Measurements from ENCODE around the gene SPEF1. TPM values are rescaled to one million over a fixed set of nuclear protein-coding genes. Genes with fewer than 3 reads are reported as not detected.

SPEF1 gene
- total RNA-seq, 1 donor from 2014 or later = 0.46 TPM

DNA sequence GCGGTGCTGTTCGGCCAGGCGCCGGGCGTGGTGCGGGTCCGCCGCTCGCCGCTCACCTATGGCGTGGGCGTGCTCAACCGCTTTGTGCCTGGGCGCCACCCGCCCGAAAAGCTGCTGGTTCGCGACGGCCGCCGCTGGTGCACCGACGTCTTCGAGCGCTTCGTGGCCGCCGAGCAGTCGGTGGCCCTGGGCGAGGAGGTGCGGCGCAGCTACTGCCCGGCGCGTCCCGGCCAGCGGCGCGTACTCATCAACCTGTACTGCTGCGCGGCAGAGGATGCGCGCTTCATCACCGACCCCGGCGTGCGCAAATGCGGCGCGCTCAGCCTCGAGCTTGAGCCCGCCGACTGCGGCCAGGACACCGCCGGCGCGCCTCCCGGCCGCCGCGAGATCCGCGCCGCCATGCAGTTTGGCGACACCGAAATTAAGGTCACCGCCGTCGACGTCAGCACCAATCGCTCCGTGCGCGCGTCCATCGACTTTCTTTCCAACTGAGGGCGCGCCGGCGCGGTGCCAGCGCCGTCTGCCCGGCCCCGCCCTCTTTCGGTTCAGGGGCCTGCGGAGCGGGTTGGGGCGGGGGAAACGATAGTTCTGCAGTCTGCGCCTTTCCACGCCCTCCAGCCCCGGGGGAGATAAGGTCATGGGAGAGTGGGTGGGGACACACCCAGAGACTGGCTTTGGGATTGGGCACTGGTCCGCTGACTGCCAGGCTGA is 29.4 kb downstream of the SPEF1 start:
- Histone ChIP-seq H3K27ac (no peak overlapping the region), H3K9me3 (no peaks in the 10 kb centered on the region), H3K27me3 (peaks cover 13% of the 10 kb centered on the region), H3K36me3 (no peaks in the 10 kb centered on the region), H3K4me1 (peaks cover 2% of the 10 kb centered on the region), H3K4me3 (peak overlapping the region; percentile 40)
- ATAC-seq (peak; percentile 71), DNase-seq (peak; percentile 84)
- TF ChIP-seq, protein P1, sequence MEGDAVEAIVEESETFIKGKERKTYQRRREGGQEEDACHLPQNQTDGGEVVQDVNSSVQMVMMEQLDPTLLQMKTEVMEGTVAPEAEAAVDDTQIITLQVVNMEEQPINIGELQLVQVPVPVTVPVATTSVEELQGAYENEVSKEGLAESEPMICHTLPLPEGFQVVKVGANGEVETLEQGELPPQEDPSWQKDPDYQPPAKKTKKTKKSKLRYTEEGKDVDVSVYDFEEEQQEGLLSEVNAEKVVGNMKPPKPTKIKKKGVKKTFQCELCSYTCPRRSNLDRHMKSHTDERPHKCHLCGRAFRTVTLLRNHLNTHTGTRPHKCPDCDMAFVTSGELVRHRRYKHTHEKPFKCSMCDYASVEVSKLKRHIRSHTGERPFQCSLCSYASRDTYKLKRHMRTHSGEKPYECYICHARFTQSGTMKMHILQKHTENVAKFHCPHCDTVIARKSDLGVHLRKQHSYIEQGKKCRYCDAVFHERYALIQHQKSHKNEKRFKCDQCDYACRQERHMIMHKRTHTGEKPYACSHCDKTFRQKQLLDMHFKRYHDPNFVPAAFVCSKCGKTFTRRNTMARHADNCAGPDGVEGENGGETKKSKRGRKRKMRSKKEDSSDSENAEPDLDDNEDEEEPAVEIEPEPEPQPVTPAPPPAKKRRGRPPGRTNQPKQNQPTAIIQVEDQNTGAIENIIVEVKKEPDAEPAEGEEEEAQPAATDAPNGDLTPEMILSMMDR (IDR thresholded peaks at IDR 0.05) = no peak
- intact Hi-C loops (cut with DNase I) = no loop called here

- intact Hi-C loops (cut with DNase I) = no loop called here
- H3K9me3 ChIP-seq = no peaks in the 10 kb centered on the region
- no peak overlapping the region for H3K27ac ChIP-seq
- peak overlapping the region; percentile 40 for H3K4me3 ChIP-seq
- TF ChIP-seq, protein P1 (IDR thresholded peaks at IDR 0.05) = no peak
- DNase-seq = no peak
- ATAC-seq = no peak
- no peaks in the 10 kb centered on the region for H3K36me3 ChIP-seq
- no peaks in the 10 kb centered on the region for H3K4me1 ChIP-seq
- H3K27me3 ChIP-seq = peaks cover 13% of the 10 kb centered on the region
Measured at GRCh38 chr20:3751305-3751674, 30.0 kb downstream of the SPEF1 start.

DNA sequence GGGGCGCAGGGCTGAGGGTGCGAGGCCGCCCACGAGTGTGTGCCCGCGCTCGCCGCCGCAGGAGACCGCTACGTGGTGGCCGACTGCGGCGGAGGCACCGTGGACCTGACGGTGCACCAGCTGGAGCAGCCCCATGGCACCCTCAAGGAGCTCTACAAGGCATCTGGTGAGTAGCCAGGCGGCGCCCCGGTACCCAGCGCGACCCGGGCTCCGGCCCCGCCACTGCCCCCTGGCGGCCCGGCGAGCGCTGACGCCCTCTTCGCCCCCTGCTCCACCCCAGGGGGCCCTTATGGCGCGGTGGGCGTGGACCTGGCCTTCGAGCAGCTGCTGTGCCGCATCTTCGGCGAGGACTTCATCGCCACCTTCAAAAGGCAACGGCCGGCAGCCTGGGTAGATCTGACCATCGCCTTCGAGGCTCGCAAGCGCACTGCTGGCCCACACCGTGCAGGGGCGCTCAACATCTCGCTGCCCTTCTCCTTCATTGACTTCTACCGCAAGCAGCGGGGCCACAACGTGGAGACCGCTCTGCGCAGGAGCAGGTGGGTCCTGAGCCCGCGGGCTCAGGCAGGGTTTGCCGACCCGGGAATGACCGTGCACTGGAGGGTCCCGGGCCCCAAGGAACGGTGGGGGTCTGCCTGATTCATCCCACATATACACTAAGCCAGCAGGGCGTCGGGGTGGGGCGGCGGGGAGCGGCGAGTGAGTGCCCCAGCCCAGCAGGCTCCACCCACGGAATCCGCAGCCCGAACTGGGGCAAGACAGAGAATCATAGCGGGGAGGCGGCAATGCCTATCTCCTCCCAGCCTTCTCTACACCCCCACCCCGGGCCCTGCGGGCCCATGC is 31.3 kb downstream of the SPEF1 start:
- H3K4me3 ChIP-seq = no peak overlapping the region
- TF ChIP-seq, protein P1 (IDR thresholded peaks at IDR 0.05) = peak; percentile 65
- H3K36me3 ChIP-seq = no peaks in the 10 kb centered on the region
- peaks cover 13% of the 10 kb centered on the region for H3K27me3 ChIP-seq
- no peak overlapping the region for H3K27ac ChIP-seq
- DNase-seq (no peak), ATAC-seq (peak; percentile 40)
- no peaks in the 10 kb centered on the region for H3K9me3 ChIP-seq
- H3K4me1 ChIP-seq = peaks cover under 1% of the 10 kb centered on the region
- intact Hi-C loops (cut with DNase I) = no loop called here

GRCh38 chr20:3749087-3749688 is 32.1 kb downstream of the SPEF1 start:
- H3K27ac ChIP-seq = no peak overlapping the region

GRCh38 chr20:3748073-3748472 is 33.2 kb downstream of the SPEF1 start:
- ATAC-seq (no peak), DNase-seq (no peak)
- Histone ChIP-seq H3K9me3 (no peaks in the 10 kb centered on the region), H3K36me3 (no peaks in the 10 kb centered on the region), H3K27ac (no peak overlapping the region), H3K4me3 (no peak overlapping the region), H3K4me1 (peaks cover 5% of the 10 kb centered on the region), H3K27me3 (peaks cover 13% of the 10 kb centered on the region)
- intact Hi-C loops (cut with DNase I) = no loop called here
- TF ChIP-seq, protein P1 (IDR thresholded peaks at IDR 0.05) = no peak

More at GRCh38 chr20:3749087-3749688, 32.1 kb downstream of the SPEF1 start:
- peaks cover 13% of the 10 kb centered on the region for H3K27me3 ChIP-seq
- TF ChIP-seq, protein P1 (IDR thresholded peaks at IDR 0.05) = no peak
- no peak for ATAC-seq
- H3K36me3 ChIP-seq = no peaks in the 10 kb centered on the region
- intact Hi-C loops (cut with DNase I) = no loop called here
- H3K9me3 ChIP-seq = no peaks in the 10 kb centered on the region
- H3K4me1 ChIP-seq = peaks cover 5% of the 10 kb centered on the region
- H3K4me3 ChIP-seq = no peak overlapping the region
- no peak for DNase-seq
